HG03095 (cell line): ENCODE measurements around the gene NAV3.

ENCODE experiments used
- ATAC-seq: cut with Tn5 transposase; IDR thresholded peaks from one replicate; pipeline ENCODE4 v1.9.1; 2021; ENCODE audit warnings: moderate library complexity; ENCODE audit not compliant: unreplicated experiment

Gene NAV3

GRCh38 chr12:77980782-77981181, 150.1 kb downstream of the NAV3 start:
- no peak for ATAC-seq

- ATAC-seq = no peak
These were observed 153.2 kb downstream of the NAV3 start for GRCh38 chr12:77983859-77984258.

- ATAC-seq = no peak
These were observed 162.1 kb downstream of the NAV3 start for GRCh38 chr12:77992760-77993159.

GRCh38 chr12:77993658-77994057, 163.0 kb downstream of the NAV3 start:
- no peak for ATAC-seq

GRCh38 chr12:77995436-77996167, 164.9 kb downstream of the NAV3 start:
- ATAC-seq = peak; percentile 83

GRCh38 chr12:77996670-77997069, 166.0 kb downstream of the NAV3 start:
- no peak for ATAC-seq

- ATAC-seq = no peak
These were observed 167.6 kb downstream of the NAV3 start for GRCh38 chr12:77998236-77998786.

GRCh38 chr12:77999074-77999715, 168.5 kb downstream of the NAV3 start:
- ATAC-seq = peak; percentile 67

GRCh38 chr12:78002878-78003277, 172.2 kb downstream of the NAV3 start:
- no peak for ATAC-seq

GRCh38 chr12:78004249-78005093, 173.8 kb downstream of the NAV3 start:
- no peak for ATAC-seq

- ATAC-seq = no peak
These were observed 174.4 kb downstream of the NAV3 start for GRCh38 chr12:78005094-78005492.

GRCh38 chr12:78007173-78007572, 176.5 kb downstream of the NAV3 start:
- ATAC-seq = no peak

GRCh38 chr12:78009031-78009430, 178.3 kb downstream of the NAV3 start:
- no peak for ATAC-seq

- no peak for ATAC-seq
These were observed 187.6 kb downstream of the NAV3 start for GRCh38 chr12:78018171-78018910.

GRCh38 chr12:78018939-78019338, 188.2 kb downstream of the NAV3 start:
- ATAC-seq = no peak

- ATAC-seq = no peak
These were observed 197.7 kb downstream of the NAV3 start for GRCh38 chr12:78028426-78028825.

GRCh38 chr12:78034025-78034424, 203.3 kb downstream of the NAV3 start:
- ATAC-seq = no peak

GRCh38 chr12:78035901-78036606, 205.4 kb downstream of the NAV3 start:
- ATAC-seq = no peak

GRCh38 chr12:78036874-78037273, 206.2 kb downstream of the NAV3 start:
- ATAC-seq = no peak

GRCh38 chr12:78037707-78038106, 207.0 kb downstream of the NAV3 start:
- no peak for ATAC-seq
